HG03432 (cell line): ENCODE results near the gene ZNF44.

Source experiments
- ATAC-seq: cut with Tn5 transposase; IDR thresholded peaks from one replicate; pipeline ENCODE4 v1.9.1; 2021; ENCODE audit warnings: mild to moderate bottlenecking, moderate library complexity; ENCODE audit not compliant: unreplicated experiment

The ZNF44 gene

DNA sequence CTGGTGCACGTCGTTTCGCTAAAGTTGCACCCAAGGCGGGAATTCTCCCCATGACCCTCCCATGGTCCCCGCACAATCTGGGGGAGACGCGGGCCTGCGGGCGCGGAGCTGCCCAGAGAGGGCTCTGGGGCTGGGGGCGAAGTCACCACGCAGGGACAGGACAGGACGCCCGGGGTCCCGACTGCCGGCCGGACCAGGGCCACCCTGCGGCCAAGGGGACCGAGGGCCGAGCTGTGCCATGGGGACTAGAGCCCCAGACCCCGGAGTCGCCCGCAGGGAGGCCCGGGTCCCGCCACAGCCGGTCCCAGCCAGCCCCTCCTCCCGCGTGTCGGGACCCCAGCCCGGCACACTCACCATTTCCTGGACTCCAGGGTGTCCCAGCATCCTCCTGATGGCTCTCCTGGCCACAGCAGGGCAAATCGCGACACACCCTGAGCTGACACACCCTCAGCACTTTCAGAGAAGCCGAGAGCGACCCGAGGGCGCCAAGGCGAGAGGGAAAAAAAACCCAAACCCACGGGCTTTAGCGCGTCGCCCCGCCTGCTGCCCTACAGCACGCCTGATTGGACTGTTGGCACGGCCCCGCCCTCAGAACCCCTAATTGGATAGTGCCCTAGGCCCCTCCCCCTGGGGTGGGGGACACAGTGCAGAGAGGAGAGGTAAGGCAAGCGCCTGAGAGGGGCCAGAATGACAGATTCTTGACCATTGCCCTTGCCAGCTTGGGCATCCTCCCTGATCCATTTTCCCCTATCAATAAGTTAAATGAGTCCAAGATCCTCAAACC, 28.6 kb downstream of the ZNF44 start:
- ATAC-seq = no peak

DNA sequence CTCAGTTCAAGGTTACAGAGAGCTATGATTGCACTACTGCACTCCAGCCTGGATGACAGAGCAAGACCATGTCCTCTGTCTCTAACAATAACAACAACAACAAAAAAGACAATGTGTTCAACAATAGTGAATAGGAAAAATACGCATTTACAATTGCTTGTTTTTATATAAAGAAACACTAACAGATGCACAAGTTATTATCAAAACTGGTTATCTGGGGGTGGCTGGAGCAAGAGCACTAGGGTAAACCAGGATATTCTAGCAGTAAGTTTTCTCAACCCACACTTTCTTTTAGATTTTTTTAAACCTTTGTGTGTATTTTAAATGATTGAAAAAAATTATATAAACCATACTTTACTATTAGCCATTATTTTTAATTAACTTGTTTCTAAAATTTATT, 33.1 kb downstream of the ZNF44 start:
- ATAC-seq = no peak

DNA sequence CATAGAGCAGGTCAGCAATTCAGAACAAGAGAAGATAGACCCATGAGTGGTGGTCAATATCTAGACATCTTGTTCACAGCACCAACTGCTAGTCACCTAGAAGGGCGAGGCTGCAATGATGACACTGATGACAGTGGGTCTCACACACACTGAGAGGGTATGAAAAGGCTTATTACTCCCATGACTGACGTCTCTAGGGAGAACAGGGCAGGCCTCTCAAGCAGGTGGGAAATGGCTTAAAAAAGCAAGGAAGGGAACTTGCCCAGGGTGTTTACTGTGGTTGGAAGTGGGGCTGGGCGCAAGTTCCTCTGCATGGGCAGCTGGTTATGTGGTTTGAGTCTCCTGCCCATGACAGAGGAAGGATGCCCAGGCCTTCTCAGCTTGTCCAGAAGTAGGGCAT, 33.8 kb downstream of the ZNF44 start:
- ATAC-seq = no peak

DNA sequence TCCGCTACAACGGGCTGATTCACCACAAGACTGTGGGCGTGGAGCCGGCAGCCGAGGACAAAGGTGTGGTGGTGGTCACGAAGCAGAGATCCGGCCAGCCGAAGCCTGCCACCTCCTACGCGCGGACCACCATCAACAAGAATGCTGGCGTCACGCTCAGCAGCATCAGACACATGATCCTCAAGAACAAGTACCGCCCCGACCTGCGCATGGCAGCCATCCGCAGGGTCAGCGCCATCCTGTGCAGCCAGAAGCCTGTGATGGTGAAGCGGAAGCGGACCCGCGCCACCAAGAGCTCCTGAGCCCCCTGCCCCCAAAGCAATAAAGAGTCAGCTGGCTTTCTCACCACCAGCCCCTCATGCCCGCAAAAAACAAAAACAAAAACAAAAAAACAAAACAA, 34.4 kb downstream of the ZNF44 start:
- no peak for ATAC-seq

DNA sequence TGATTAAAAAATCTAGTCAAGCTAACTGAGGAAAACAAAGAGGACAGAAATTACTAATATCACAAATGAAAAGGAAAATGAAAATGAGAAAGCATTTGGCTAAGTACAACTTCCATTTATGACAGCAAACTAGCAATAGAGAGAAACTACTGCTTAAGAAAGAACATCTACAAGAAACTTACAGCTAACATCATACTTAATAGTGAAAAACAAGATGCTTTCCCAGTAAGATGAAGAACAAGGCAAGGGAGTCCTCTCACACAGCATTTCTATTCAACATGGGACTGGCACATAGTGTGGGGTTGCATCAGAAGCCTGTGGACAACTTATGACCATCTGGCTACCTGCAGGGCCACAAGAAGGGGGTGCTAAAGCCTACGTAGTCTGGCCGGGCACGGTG, 39.3 kb downstream of the ZNF44 start:
- no peak for ATAC-seq

DNA sequence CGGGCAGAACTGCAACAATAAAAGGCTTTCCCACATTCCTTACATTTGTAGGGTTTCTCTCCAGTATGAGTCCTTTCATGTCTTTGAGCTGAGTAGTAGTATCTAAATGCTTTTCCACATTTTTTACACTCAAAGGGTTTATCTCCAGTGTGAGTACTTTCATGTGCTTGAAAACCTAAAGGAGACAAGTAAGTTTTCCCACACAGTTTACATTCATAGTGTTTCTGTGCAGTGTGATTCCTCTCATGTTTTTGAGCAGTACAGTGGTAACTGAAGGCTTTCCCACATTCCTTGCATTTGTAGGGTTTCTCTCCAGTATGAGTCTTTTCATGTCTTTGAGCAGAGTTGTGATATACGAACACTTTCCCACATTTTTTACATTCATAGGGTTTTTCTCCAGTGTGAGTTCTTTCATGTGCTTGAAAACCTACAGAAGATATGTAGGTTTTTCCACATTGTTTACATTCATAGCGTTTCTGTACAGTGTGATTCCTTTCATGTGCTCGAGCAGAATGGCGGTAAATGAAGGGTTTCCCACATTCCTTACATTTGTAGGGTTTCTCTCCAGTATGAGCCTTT, 47.0 kb downstream of the ZNF44 start:
- ATAC-seq = no peak

DNA sequence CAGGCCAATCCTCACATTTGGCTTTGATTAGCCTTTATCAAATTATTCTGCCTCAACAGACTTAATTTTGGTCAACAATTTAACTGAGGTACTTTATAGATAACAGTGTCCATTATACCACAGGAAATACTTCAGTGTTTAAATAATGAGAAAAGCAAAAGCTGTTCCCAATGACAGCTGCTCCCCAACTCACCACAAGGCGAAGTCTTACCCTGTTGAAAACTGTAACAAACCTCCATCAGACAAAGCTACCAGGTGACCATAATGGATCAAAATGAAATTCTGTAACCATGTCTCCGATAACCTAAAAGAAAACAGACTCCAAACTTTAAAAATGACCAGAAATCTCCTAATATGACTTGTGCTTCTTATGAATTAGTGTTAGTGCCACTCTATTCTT, 50.3 kb downstream of the ZNF44 start:
- no peak for ATAC-seq

DNA sequence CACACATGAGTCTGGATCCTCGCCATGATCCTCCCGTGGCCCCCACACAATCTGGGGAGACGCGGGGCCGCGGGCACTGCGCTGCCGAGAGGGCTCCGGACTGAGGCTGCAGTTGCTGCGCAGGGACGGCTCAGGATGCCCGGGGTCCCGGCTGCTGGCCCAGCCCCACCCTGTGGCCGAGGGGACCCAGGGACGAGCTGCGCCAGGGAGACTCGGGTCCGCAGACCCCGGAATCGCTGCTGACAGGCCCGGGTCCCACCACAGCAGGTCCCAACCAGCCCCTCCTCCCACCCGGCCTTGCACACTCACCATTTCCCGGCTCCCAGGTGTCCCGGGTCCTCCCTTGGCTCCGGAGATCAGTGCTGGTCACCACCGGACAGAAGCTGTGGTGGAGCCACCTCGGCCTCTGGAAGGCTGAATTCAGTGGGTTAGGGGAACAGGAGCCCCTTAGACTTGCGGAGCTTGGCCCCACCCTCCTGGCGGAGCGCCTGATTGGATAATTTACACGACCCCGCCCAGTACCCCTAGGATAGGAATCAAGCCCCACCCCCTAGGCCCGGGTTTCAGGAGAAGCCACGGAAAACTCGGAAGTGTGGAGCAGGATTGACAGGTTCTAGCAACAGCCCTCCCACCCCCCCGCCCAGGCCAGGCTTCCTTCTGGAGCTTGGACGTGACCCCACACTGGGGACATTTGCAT, 57.4 kb downstream of the ZNF44 start:
- no peak for ATAC-seq

DNA sequence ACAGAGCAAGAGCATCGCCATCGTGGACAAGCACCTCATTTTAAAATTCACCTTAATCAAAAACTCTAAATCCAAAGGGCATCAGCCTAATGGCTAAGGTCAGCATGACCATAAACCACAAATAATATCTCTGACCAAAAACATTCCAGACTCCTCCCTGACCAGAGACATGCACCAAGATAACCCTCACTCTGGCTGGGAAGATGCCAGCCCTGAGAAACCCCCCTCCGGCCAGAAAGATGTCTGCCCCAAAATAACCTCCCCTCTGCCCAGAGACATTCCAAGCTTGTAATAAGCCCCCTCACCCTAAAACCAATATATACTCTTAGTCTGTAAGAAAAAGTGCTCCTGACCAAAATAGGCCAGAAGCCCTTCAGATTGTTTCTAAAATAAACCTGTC, 61.7 kb downstream of the ZNF44 start:
- ATAC-seq = no peak

DNA sequence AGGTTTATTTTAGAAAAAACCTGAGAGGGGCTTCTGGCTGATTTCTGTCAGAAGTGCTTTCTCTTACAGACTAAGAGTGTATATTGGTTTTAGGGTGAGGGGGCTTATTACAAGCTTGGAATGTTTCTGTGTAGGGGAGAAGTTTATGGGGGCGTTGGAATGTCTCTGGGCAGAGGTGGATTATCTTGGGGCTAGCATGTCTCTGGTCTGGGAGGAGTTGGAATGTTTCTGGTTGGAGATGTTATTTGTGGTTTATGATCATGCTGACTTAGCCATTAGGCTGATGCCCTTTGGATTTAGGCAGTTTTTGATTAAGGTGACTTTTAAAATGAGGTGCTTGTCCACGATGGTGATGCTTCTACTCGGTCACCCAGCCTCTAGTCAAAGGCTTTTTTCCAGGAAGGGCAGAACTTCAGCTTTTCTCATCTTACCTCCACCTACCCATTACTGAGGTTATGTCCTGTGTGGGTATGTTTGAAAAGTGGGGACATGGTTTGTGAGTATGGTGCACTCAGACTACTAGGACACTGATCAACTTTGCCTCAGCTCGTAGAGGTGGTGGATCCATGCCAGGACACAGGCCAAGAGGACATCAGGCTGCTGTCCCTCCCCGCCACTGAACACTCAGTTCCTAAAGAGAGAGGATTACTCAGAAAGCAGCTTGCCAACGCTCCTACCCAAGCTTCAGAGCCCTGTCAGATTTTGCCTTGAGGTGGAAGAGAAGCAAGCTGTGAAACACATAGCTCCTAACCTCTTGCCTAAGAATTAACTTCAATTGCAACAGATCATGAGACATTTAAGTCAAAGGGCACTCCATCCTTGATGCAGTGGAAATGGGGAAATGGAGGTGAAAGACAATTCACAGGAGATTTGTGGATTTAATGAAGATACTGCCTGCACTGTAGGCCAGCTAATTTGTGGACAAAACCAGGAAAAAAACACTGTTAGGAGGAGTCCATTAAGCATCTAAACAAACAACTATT, 63.6 kb downstream of the ZNF44 start:
- no peak for ATAC-seq

DNA sequence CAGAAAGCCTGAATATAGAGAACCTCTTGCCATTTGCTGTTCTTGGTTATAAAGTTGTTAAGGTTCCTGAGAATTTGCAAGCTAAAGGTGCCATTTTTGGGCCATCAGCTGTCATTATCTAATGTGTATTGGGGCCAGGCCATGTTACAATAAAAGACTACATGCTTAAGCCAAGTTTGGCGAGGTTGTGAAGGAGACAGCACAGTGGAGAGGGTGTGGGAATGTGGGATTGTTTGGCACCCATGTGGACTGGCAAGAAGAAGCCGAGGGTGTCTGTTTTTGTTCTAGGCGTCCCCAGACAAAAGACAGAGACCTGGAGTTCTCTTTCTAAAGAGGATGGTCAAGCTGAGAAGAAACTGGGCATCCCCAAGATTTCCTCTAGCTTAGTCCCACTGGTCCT, 64.7 kb downstream of the ZNF44 start:
- ATAC-seq = no peak

DNA sequence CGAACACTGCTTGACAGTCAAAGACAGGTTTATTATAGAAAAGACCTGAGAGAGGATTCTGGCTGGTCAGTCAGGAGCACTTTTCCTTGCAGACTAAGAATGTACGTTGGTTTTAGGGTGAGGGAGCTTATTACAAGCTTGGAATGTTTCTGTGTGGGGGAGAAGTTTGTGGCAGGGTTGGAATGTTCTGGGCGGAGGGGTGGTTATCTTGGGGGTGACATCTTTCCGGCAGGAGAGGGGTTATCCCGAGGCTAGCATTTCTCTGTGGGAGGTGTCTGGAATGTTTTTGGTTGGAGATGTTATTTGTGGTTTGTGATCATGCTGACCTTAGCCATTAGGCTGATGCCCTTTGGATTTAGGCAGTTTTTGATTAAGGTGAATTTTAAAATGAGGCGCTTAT, 70.0 kb downstream of the ZNF44 start:
- no peak for ATAC-seq

DNA sequence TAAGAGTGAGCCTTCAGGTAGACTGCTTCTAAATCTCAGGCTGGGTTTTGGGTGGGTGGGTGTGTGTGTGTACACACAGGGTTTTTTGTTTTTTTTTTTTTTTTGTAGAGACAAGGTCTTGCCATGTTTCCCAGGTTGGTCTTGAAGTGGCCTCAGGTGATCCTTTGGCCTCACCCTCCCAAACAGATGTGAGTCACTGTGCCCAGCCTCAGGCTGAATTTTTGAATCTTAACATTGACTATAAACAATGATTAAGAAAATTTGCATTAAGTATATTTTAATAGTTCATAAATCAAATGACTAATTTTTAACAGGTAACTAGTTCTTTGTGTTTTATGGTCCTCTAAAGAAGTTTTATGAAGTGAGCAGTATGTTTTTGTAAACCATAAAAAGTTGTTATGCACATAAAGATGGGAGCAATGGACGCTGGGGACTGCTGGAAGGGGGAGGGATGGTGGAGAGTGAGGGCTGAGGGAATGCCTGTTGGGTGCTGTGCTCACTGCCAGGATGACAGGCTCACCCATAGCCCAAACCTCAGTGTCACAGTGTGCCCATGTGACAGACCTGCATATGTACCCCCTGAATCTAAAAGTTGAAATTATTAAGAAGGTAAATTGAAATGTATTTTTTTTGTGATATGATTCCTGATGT, 71.6 kb downstream of the ZNF44 start:
- ATAC-seq = no peak
